ENCODE results near the gene ZNF777.

The ZNF777 gene

DNA sequence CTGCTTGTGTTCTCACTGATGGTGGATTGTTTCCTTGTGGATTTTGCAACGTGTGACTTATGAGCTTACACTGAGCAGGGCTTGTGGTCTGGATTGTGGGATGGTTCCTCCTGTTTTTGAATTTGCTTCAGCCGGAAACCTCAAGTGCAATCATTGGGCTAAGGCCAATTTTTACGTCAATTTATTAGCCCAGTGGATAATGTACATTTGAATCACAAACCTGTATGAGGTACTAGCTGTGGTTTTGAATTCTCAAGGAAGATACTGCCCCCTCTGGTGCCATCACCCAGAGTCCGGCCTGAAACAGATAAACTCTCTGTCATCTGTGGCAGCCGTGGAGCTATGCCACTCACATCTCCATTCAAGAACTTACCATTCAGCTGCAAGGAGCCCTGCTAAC is 7.3 kb upstream of the ZNF777 start:
- Histone ChIP-seq H3K27ac (no peak overlapping the region), H3K4me3 (no peak overlapping the region)
- no peak for DNase-seq (ENCODE audit: low spot score)
- TF ChIP-seq, protein P1, sequence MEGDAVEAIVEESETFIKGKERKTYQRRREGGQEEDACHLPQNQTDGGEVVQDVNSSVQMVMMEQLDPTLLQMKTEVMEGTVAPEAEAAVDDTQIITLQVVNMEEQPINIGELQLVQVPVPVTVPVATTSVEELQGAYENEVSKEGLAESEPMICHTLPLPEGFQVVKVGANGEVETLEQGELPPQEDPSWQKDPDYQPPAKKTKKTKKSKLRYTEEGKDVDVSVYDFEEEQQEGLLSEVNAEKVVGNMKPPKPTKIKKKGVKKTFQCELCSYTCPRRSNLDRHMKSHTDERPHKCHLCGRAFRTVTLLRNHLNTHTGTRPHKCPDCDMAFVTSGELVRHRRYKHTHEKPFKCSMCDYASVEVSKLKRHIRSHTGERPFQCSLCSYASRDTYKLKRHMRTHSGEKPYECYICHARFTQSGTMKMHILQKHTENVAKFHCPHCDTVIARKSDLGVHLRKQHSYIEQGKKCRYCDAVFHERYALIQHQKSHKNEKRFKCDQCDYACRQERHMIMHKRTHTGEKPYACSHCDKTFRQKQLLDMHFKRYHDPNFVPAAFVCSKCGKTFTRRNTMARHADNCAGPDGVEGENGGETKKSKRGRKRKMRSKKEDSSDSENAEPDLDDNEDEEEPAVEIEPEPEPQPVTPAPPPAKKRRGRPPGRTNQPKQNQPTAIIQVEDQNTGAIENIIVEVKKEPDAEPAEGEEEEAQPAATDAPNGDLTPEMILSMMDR (IDR thresholded peaks at IDR 0.05): no peak

DNA sequence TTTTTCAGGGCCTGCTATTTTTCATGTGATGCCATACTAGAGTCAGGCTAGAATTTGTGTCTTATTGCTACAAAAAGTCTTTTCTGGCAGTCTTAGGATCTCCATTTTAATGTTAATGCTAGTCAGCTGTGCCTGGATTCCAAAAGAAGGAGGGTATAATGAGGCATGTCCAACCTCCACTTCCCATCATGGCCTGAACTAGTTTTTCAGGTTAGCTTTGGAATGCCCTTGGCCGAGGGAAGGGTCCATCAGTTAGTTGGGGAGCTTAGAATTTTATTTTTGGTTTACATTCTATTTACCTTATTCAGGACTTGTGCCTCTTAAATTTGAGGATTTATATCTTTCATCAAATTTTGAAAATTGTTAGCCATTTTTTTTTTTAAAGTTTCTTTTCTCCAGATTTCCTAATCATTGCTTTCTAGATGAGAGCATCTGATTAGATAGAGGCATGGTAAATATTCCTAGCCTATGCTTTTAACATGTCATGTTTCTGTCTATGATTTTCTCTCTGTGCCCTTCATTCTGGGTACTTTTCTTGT is 6.5 kb upstream of the ZNF777 start:
- H3K4me3 ChIP-seq: no peak overlapping the region
- TF ChIP-seq, protein P1 (IDR thresholded peaks at IDR 0.05): no peak
- no peak overlapping the region for H3K27ac ChIP-seq
- no peak for DNase-seq (ENCODE audit: low spot score)

DNA sequence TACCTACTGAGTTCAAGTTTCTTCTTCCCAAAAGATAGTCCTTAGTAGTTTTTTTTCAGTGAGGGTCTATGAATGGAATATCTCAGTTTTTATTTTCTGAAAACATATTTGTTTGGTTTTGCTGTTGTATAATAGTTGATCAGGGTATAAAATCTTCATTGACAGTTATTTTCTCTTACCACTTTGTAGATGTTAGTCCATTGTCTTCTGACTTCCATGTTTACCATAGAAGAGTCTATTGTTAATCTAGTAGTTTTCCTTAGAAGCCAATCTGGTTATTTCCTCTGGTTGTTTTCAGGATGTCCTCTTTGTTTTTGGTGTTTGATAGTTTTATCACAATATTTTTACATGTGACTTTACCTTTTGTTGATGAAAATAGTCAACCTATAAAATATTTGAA is 5.5 kb upstream of the ZNF777 start:
- no peak overlapping the region for H3K27ac ChIP-seq
- DNase-seq (ENCODE audit: low spot score): no peak
- TF ChIP-seq, protein P1 (IDR thresholded peaks at IDR 0.05): no peak

DNA sequence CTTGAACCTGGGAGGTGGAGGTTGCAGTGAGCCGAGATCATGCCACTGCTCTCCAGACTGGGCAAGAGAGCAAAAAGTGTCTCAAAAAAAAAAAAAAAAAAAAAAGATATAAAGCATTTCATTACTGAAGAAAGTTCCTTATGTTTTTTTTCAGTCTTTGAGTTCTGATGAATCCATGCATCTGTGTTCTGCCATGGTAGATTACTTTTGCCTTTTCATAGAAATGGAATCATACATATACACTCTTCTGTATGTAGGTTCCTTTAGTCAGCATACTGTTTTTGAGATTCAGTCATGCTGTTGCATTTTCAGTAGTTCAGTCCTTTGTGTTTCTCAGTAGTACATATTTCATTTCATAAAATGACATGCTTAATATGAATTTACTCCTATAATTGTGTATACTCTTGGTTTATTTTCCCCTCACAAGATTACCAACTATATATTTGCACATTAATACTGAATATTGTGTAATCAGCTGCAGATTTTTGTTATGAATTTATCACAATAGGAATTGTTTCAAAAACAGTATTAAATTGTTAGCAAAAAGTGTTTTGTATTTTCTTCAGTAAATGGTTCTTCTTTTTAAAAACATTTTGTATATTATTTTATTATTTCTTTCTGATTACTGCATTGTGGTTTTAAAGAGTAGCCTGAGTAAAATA is 2.8 kb upstream of the ZNF777 start:
- Histone ChIP-seq H3K4me3 (no peak overlapping the region), H3K27ac (no peak overlapping the region)
- TF ChIP-seq, protein P1 (IDR thresholded peaks at IDR 0.05): no peak
- DNase-seq (ENCODE audit: low spot score): no peak

More for the DNA sequence above, 5.5 kb upstream of the ZNF777 start:
- H3K4me3 ChIP-seq: no peak overlapping the region

DNA sequence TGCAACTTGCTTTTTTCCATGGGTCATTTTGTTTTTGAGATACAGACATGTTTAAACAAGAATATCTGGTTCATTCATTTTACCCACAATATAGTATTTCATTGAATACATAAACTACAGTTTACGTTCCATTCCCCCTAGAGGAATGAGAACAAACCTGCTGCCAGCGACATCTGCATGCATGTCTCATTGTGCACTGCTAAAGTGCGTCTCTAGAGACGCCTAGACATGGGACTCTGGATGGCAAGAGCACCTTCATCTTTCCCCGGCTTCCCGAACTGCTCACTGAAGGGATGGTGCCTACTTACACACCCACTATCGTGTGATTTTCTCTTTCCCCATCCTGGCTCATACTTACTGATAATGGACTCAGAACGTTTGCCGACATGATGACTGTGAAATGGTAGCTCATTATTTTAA is 1.2 kb upstream of the ZNF777 start:
- TF ChIP-seq, protein P1 (IDR thresholded peaks at IDR 0.05): no peak
- Histone ChIP-seq H3K27ac (no peak overlapping the region), H3K4me3 (no peak overlapping the region)
- DNase-seq (ENCODE audit: low spot score): no peak

DNA sequence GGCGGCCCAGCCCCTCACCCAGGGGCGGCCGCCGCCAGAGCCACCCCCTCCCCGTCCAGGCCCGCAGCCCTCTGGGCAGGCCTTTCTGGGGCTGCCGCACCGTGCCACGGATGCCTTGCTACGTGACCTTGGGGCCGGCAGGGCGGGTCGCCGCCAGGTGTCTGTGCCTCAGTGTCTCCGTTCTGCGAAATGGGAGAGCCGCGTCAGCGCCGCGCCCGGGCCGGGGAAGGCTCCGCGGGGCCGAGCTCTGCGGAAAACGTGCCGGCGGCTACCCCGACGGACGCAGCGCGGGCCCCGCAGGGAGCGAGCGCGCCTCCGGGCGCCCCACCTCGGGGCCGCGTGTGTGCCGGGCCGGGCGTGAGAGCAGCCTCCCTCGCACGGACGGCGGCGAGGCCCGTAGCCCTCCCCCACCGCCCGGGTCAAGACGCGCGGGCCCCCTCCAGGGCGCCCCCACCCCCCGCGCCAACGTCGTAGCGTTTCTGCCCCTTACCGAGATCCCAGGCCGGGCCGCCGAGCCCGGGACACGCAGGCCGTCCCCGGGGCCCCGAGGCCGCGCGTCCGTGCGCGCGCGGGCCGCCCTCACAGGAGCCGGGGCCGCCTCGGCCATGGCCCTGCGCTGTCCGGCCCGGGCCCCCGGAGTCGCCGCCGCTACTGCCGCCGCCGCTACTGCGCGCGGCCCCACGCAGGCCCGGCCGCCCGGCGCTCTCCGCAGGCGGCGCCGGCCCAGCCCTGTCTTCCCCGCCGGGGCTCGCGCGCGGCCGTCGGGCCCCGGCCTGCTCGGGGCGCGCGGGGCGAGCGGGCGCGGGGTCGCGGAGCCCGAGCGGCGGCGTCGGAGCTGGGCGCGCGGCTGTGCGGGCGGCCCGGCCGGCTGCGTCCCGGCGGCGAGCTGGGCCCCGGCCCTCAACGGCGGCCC is 1.1 kb downstream of the ZNF777 start:
- peak overlapping the region in 1 of 2 donors; percentile 87 for H3K27ac ChIP-seq
- no peak for DNase-seq (ENCODE audit: low spot score)
- H3K4me3 ChIP-seq: peak overlapping the region; percentile 92
- TF ChIP-seq, protein P1 (IDR thresholded peaks at IDR 0.05): no peak

Data from coronary artery (tissue), 2 donors.